Neural cell (in vitro differentiated cells): ENCODE measurements around the gene DGKQ.

Source experiments
- CTCF ChIP-seq: fragments of 450-650 bp; IDR thresholded peaks from 2 replicates; pipeline ENCODE4 v1.5.1; 2014; ENCODE audit warnings: antibody characterized with exemption, mild to moderate bottlenecking, moderate library complexity; ENCODE audit not compliant: poor library complexity, severe bottlenecking
- EP300 ChIP-seq: fragments of 450-650 bp; conservative IDR thresholded peaks from 2 replicates; pipeline ENCODE4 v1.6.1; 2014; ENCODE audit warnings: antibody characterized with exemption, mild to moderate bottlenecking, moderate library complexity; ENCODE audit not compliant: poor library complexity, severe bottlenecking
- EZH2 ChIP-seq: fragments of 200-600, 300-800 bp; shearing (Covaris generic), sonication (generic); IDR thresholded peaks from 2 replicates; pipeline ENCODE4 v1.6.1; 2014; ENCODE audit warnings: antibody characterized with exemption, low read length, borderline replicate concordance, mild to moderate bottlenecking; ENCODE audit not compliant: insufficient read depth, poor library complexity, severe bottlenecking
- MXI1 ChIP-seq: fragments of 450-650 bp; conservative IDR thresholded peaks from 2 replicates; pipeline ENCODE4 v1.6.1; 2014; ENCODE audit warnings: antibody characterized with exemption, mild to moderate bottlenecking; ENCODE audit not compliant: poor library complexity, severe bottlenecking
- POLR2AphosphoS5 ChIP-seq: IDR thresholded peaks from 2 replicates; pipeline ENCODE4 v1.6.1; 2012
- RAD21 ChIP-seq: fragments of 450-650 bp; conservative IDR thresholded peaks from 2 replicates; pipeline ENCODE4 v1.6.1; 2014; ENCODE audit warnings: antibody characterized with exemption, mild to moderate bottlenecking, moderate library complexity
- SMC3 ChIP-seq: fragments of 450-650 bp; conservative IDR thresholded peaks from 2 replicates; pipeline ENCODE4 v1.6.1; 2014; ENCODE audit warnings: antibody characterized with exemption, mild to moderate bottlenecking, moderate library complexity; ENCODE audit not compliant: poor library complexity
- TF ChIP-seq, protein P1 (sequence below): IDR thresholded peaks from 2 replicates; pipeline ENCODE4 v1.6.1; 2012; ENCODE audit warnings: borderline replicate concordance

GRCh38 chr4:909131-909571 is 64.2 kb downstream of the DGKQ start:
- TF ChIP-seq MXI1 (no peak), CTCF (no peak), SMC3 (no peak), EZH2 (no peak), POLR2AphosphoS5 (no peak), EP300 (no peak), RAD21 (no peak)
- TF ChIP-seq, protein P1, sequence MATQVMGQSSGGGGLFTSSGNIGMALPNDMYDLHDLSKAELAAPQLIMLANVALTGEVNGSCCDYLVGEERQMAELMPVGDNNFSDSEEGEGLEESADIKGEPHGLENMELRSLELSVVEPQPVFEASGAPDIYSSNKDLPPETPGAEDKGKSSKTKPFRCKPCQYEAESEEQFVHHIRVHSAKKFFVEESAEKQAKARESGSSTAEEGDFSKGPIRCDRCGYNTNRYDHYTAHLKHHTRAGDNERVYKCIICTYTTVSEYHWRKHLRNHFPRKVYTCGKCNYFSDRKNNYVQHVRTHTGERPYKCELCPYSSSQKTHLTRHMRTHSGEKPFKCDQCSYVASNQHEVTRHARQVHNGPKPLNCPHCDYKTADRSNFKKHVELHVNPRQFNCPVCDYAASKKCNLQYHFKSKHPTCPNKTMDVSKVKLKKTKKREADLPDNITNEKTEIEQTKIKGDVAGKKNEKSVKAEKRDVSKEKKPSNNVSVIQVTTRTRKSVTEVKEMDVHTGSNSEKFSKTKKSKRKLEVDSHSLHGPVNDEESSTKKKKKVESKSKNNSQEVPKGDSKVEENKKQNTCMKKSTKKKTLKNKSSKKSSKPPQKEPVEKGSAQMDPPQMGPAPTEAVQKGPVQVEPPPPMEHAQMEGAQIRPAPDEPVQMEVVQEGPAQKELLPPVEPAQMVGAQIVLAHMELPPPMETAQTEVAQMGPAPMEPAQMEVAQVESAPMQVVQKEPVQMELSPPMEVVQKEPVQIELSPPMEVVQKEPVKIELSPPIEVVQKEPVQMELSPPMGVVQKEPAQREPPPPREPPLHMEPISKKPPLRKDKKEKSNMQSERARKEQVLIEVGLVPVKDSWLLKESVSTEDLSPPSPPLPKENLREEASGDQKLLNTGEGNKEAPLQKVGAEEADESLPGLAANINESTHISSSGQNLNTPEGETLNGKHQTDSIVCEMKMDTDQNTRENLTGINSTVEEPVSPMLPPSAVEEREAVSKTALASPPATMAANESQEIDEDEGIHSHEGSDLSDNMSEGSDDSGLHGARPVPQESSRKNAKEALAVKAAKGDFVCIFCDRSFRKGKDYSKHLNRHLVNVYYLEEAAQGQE, result no peak
